A549 (cell line): ENCODE data around the gene LRRC63. TPM values are rescaled to one million over a fixed set of nuclear protein-coding genes. Genes with fewer than 3 reads are reported as not detected.

ENCODE experiments used
- ATAC-seq, 2 experiments: fragments of 200-7000 bp in 1 of 2; fragments of >200 bp in 1 of 2; cut with Nextera tagmentation in 1 of 2; cut with Tn5 transposase in 1 of 2; 3 replicates each; pipeline versions ENCODE4 v1.8.0 to v1.9.1; 2018 to 2020; ENCODE audit warnings: mild to moderate bottlenecking in 1 of 2, moderate library complexity in 1 of 2
- CTCF ChIA-PET: fragments of 300-600 bp; sonication (Branson Sonifier 250); formaldehyde crosslinking; extraction: SDS; loops from one replicate; lab custom pipeline; 2021; ENCODE audit warnings: antibody characterized with exemption, inconsistent platforms; lab: Yijun Ruan, JAX
- POLR2A ChIA-PET: fragments of 350-600 bp; formaldehyde crosslinking; extraction: SDS; loops from one replicate; lab custom pipeline; 2021; ENCODE audit warnings: antibody characterized with exemption, inconsistent platforms; lab: Yijun Ruan, JAX
- DNase-seq, 2 experiments: peaks; one replicate each; pipeline versions ENCODE4 v3.0.0 to v3.0.0-alpha.2; 2011 to 2016; ENCODE audit warnings: low read depth in 1 of 2, low spot score in 1 of 2
- FAIRE-seq: peaks from 2 replicates; lab custom pipeline; 2011; peaks lifted over from hg19 to GRCh38; lab: Jason Lieb, UNC
- H3K27ac ChIP-seq, 2 experiments: fragments of >200 bp; sonication (Bioruptor Twin); formaldehyde crosslinking; 3 replicates each; pipeline ENCODE4 v1.5.1; 2016 to 2017
- H3K4me1 ChIP-seq: fragments of >200 bp; sonication (Bioruptor Twin); formaldehyde crosslinking; 3 replicates; pipeline ENCODE4 v1.6.1; 2016
- H3K4me2 ChIP-seq: fragments of >200 bp; sonication (Bioruptor Twin); formaldehyde crosslinking; 3 replicates; pipeline ENCODE4 v1.6.1; 2016
- H3K4me3 ChIP-seq: fragments of >200 bp; sonication (Bioruptor Twin); formaldehyde crosslinking; 3 replicates; pipeline ENCODE4 v1.5.1; 2016
- H3K9me3 ChIP-seq: fragments of >200 bp; sonication (Bioruptor Twin); formaldehyde crosslinking; 3 replicates; pipeline ENCODE4 v1.6.1; 2016
- BHLHE40 ChIP-seq: IDR thresholded peaks from 2 replicates; pipeline ENCODE4 v1.6.1; 2012; ENCODE audit warnings: low read depth, low read length, inconsistent platforms
- CHD2 ChIP-seq: fragments of 150-350 bp; IDR thresholded peaks from 2 replicates; pipeline ENCODE4 v1.6.1; 2014; ENCODE audit warnings: low read length; ENCODE audit not compliant: partially characterized antibody
- CHD4 ChIP-seq: fragments of 200-600 bp; sonication (generic); IDR thresholded peaks from 2 replicates; pipeline ENCODE4 v1.6.1; 2016; ENCODE audit warnings: antibody characterized with exemption, mild to moderate bottlenecking, borderline replicate concordance
- EHF ChIP-seq: fragments of 250-450 bp; sonication (Bioruptor Pico); IDR thresholded peaks from 2 replicates; pipeline ENCODE4 v1.5.0; 2020; ENCODE audit warnings: mild to moderate bottlenecking
- EHMT2 ChIP-seq: fragments of 200-600 bp; sonication (generic); IDR thresholded peaks from 2 replicates; pipeline ENCODE4 v1.6.1; 2016; ENCODE audit warnings: antibody characterized with exemption, low read depth, mild to moderate bottlenecking, moderate library complexity
- ELK1 ChIP-seq: fragments of 150-350 bp; IDR thresholded peaks from 2 replicates; pipeline ENCODE4 v1.6.1; 2014; ENCODE audit warnings: low read depth, mild to moderate bottlenecking, low read length
- FOSB ChIP-seq: fragments of 250-450 bp; sonication (Bioruptor Pico); IDR thresholded peaks from 2 replicates; pipeline ENCODE4 v1.5.0; 2020; ENCODE audit warnings: mild to moderate bottlenecking, moderate library complexity
- FOSL2 ChIP-seq, 2 experiments: fragments of 450-650 bp in 1 of 2; fragments of >200 bp in 1 of 2; sonication (Bioruptor Twin) in 1 of 2; formaldehyde crosslinking; IDR thresholded peaks; 2 replicates each; pipeline versions ENCODE4 v1.5.0 to v1.6.1; 2016 to 2020; ENCODE audit warnings: mild to moderate bottlenecking in 1 of 2, moderate library complexity in 1 of 2
- HDAC2 ChIP-seq: fragments of 200-600 bp; sonication (generic); IDR thresholded peaks from 2 replicates; pipeline ENCODE4 v1.6.1; 2016
- HOXB13 ChIP-seq: fragments of 250-450 bp; sonication (Bioruptor Pico); IDR thresholded peaks from 2 replicates; pipeline ENCODE4 v1.5.0; 2020; ENCODE audit warnings: low read depth, mild to moderate bottlenecking, moderate library complexity
- JUN ChIP-seq, 2 experiments: fragments of >200 bp; sonication (Bioruptor Twin); formaldehyde crosslinking; IDR thresholded peaks; 2 replicates in 1 of 2; 3 replicates in 1 of 2; pipeline ENCODE4 v1.6.1; 2016 to 2017
- KDM1A ChIP-seq: fragments of 200-600 bp; sonication (generic); IDR thresholded peaks from 2 replicates; pipeline ENCODE4 v1.6.1; 2016; ENCODE audit warnings: low read depth, mild to moderate bottlenecking
- MAFK ChIP-seq: fragments of 450-650 bp; IDR thresholded peaks from 2 replicates; pipeline ENCODE4 v1.6.1; 2014; ENCODE audit not compliant: partially characterized antibody
- NPAS2 ChIP-seq: fragments of 250-450 bp; sonication (Bioruptor Pico); IDR thresholded peaks from 2 replicates; pipeline ENCODE4 v1.8.0; 2022; ENCODE audit warnings: mild to moderate bottlenecking, moderate library complexity, borderline replicate concordance
- POLR2AphosphoS2 ChIP-seq: conservative IDR thresholded peaks from 2 replicates; pipeline ENCODE4 v1.6.1; 2012; ENCODE audit warnings: low read length, improper control_type of control experiment, inconsistent platforms
- SMC3 ChIP-seq: fragments of >200 bp; sonication (Bioruptor Twin); formaldehyde crosslinking; IDR thresholded peaks from 3 replicates; pipeline ENCODE4 v1.6.1; 2018; ENCODE audit warnings: inconsistent platforms
- TFCP2L1 ChIP-seq: fragments of 250-450 bp; sonication (Bioruptor Pico); IDR thresholded peaks from 2 replicates; pipeline ENCODE4 v1.5.0; 2021; ENCODE audit warnings: mild to moderate bottlenecking
- USF2 ChIP-seq: fragments of 450-650 bp; IDR thresholded peaks from 2 replicates; pipeline ENCODE4 v1.6.1; 2014; ENCODE audit warnings: antibody characterized with exemption
- ZC3H11A ChIP-seq: fragments of 450-650 bp; IDR thresholded peaks from 2 replicates; pipeline ENCODE4 v1.6.1; 2014; ENCODE audit warnings: antibody characterized with exemption, mild to moderate bottlenecking
- ZFP36 ChIP-seq: fragments of 450-650 bp; IDR thresholded peaks from 2 replicates; pipeline ENCODE4 v1.6.1; 2014; ENCODE audit warnings: borderline replicate concordance; ENCODE audit not compliant: partially characterized antibody
- ZNF302 ChIP-seq: fragments of 250-450 bp; sonication (Bioruptor Pico); IDR thresholded peaks from 2 replicates; pipeline ENCODE4 v1.9.0; 2021; ENCODE audit warnings: inconsistent platforms, mild to moderate bottlenecking, moderate library complexity
- ZSCAN20 ChIP-seq: fragments of 250-450 bp; sonication (Bioruptor Pico); IDR thresholded peaks from 2 replicates; pipeline ENCODE4 v1.8.0; 2022; ENCODE audit warnings: mild to moderate bottlenecking, moderate library complexity
- WGBS: methylation state at CpG from one replicate; pipeline ENCODE4 v1.1.6; 2017; ENCODE audit errors: missing lambda C conversion rate; 5-methylcytosine and 5-hydroxymethylcytosine counted together
- polyA plus RNA-seq, 4 experiments: library from polyadenylated mRNA; depleted of rRNA in 3 of 4; stranded (reverse); fragments of >200 nt; fragmentation: RNase III in 1 of 4; extraction: RNeasy Plus Mini Kit Qiagen cat#74134 plus additional on column Dnase treatment in 1 of 4; gene quantifications; 2 replicates in 3 of 4; 3 replicates in 1 of 4; pipeline ENCODE4 v1.2.3, GENCODE V29; 2011 to 2017
- TF ChIP-seq, protein P1 (sequence below): fragments of 200-600 bp; sonication (generic); IDR thresholded peaks from 2 replicates; pipeline ENCODE4 v1.6.1; 2016; ENCODE audit warnings: antibody characterized with exemption, mild to moderate bottlenecking, moderate library complexity
- TF ChIP-seq, protein P2 (sequence below): IDR thresholded peaks from 2 replicates; pipeline ENCODE4 v1.6.1; 2012
- TF ChIP-seq, protein P3 (sequence below): fragments of >200 bp; sonication (Bioruptor Twin); formaldehyde crosslinking; IDR thresholded peaks from 3 replicates; pipeline ENCODE4 v1.5.1; 2016

The LRRC63 gene
- polyA plus RNA-seq, 2 of the 4 experiments (the other 2 are of a cell fraction) = 0.06 to 0.19 TPM

DNA sequence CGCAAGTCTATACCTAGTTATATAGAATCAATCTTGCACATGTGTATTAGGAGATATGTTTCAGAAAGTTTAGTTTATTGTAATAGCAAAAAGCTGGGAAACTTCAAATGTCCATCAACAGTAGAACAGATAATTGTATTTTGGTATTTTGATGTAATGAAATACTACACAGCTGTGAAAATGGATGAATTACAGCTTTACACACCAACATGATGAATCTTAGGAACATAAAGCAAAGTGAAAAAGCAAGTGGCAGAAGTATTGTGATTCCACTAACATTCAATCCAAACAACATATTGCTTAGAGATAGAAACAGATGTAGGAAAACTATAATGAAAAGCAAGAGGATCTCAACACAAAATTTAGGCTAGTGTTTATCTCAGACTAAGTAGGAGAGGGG is 102.9 kb downstream of the LRRC63 start:
- CTCF ChIA-PET = no interaction called here
- POLR2A ChIA-PET = no interaction called here
- WGBS = 96% methylated on average over 1 of the region's 1 CpG
- FAIRE-seq (no peak), DNase-seq (no peak), ATAC-seq (no peak)
- H3K4me3 ChIP-seq = no peak overlapping the region
- no peak overlapping the region for H3K4me2 ChIP-seq
- H3K27ac ChIP-seq = no peak overlapping the region
- TF ChIP-seq CHD4 (no peak), FOSL2 (IDR thresholded peaks at IDR 0.05) (no peak), FOSL2 (CRISPR knock-in tag; IDR thresholded peaks at IDR 0.05) (no peak), KDM1A (no peak), TFCP2L1 (CRISPR knock-in tag) (no peak), MAFK (no peak), HOXB13 (no peak), SMC3 (no peak), BHLHE40 (no peak), ELK1 (no peak), ZSCAN20 (CRISPR knock-in tag) (no peak), CHD2 (no peak), ZC3H11A (no peak), EHF (CRISPR knock-in tag) (no peak), ZNF302 (CRISPR knock-in tag) (no peak), JUN (IDR thresholded peaks at IDR 0.05) (no peak)
- TF ChIP-seq, protein P1, sequence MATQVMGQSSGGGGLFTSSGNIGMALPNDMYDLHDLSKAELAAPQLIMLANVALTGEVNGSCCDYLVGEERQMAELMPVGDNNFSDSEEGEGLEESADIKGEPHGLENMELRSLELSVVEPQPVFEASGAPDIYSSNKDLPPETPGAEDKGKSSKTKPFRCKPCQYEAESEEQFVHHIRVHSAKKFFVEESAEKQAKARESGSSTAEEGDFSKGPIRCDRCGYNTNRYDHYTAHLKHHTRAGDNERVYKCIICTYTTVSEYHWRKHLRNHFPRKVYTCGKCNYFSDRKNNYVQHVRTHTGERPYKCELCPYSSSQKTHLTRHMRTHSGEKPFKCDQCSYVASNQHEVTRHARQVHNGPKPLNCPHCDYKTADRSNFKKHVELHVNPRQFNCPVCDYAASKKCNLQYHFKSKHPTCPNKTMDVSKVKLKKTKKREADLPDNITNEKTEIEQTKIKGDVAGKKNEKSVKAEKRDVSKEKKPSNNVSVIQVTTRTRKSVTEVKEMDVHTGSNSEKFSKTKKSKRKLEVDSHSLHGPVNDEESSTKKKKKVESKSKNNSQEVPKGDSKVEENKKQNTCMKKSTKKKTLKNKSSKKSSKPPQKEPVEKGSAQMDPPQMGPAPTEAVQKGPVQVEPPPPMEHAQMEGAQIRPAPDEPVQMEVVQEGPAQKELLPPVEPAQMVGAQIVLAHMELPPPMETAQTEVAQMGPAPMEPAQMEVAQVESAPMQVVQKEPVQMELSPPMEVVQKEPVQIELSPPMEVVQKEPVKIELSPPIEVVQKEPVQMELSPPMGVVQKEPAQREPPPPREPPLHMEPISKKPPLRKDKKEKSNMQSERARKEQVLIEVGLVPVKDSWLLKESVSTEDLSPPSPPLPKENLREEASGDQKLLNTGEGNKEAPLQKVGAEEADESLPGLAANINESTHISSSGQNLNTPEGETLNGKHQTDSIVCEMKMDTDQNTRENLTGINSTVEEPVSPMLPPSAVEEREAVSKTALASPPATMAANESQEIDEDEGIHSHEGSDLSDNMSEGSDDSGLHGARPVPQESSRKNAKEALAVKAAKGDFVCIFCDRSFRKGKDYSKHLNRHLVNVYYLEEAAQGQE = no peak
- TF ChIP-seq, protein P2, sequence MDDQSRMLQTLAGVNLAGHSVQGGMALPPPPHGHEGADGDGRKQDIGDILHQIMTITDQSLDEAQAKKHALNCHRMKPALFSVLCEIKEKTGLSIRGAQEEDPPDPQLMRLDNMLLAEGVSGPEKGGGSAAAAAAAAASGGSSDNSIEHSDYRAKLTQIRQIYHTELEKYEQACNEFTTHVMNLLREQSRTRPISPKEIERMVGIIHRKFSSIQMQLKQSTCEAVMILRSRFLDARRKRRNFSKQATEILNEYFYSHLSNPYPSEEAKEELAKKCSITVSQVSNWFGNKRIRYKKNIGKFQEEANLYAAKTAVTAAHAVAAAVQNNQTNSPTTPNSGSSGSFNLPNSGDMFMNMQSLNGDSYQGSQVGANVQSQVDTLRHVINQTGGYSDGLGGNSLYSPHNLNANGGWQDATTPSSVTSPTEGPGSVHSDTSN = no peak
- H3K9me3 ChIP-seq = no peaks in the 10 kb centered on the region
- H3K4me1 ChIP-seq = no peaks in the 10 kb centered on the region

DNA sequence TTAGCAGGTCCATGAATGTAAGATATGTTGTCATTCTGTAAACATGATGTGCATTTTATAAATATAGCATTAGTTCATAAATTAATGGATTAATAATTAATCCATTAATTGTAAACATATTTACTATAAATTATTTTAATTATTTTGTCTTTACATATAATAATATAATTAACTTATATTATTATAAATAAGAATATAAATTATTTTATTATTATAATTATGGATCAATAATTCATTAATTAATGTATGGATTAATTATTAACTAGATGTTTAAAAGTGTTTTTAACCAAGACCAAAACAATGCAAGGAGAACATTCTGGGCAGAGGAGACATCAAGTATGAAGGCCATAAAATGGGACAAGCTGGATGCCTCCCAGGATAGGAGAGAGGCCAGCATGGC is 103.3 kb downstream of the LRRC63 start:
- Histone ChIP-seq H3K27ac (no peak overlapping the region), H3K4me2 (no peak overlapping the region), H3K9me3 (no peaks in the 10 kb centered on the region), H3K4me3 (no peak overlapping the region), H3K4me1 (no peaks in the 10 kb centered on the region)
- ATAC-seq = no peak
- TF ChIP-seq POLR2AphosphoS2 = no peak
- TF ChIP-seq, protein P3, sequence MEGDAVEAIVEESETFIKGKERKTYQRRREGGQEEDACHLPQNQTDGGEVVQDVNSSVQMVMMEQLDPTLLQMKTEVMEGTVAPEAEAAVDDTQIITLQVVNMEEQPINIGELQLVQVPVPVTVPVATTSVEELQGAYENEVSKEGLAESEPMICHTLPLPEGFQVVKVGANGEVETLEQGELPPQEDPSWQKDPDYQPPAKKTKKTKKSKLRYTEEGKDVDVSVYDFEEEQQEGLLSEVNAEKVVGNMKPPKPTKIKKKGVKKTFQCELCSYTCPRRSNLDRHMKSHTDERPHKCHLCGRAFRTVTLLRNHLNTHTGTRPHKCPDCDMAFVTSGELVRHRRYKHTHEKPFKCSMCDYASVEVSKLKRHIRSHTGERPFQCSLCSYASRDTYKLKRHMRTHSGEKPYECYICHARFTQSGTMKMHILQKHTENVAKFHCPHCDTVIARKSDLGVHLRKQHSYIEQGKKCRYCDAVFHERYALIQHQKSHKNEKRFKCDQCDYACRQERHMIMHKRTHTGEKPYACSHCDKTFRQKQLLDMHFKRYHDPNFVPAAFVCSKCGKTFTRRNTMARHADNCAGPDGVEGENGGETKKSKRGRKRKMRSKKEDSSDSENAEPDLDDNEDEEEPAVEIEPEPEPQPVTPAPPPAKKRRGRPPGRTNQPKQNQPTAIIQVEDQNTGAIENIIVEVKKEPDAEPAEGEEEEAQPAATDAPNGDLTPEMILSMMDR = no peak
- TF ChIP-seq FOSB (CRISPR knock-in tag) = no peak
- no peak for TF ChIP-seq KDM1A
- TF ChIP-seq USF2 = no peak
- no peak for TF ChIP-seq SMC3
- no peak for TF ChIP-seq EHMT2
- TF ChIP-seq ZC3H11A = no peak
- TF ChIP-seq NPAS2 (CRISPR knock-in tag) = no peak
- no peak for TF ChIP-seq HDAC2
- TF ChIP-seq ZFP36 = no peak
- no peak for DNase-seq
- POLR2A ChIA-PET = no interaction called here
- no peak for FAIRE-seq
- CTCF ChIA-PET = no interaction called here
